ENCODE measurements around the gene EHMT1.

GRCh38 chr9:137705443-137705863 is 86.6 kb downstream of the EHMT1 start:
- TF ChIP-seq CTCF (IDR thresholded peaks at IDR 0.05; ENCODE audit: poor library complexity) (no peak), EZH2 (IDR thresholded peaks at IDR 0.05; ENCODE audit: borderline replicate concordance) (no peak)
